DOHH2 (cell line): ENCODE results near the gene GOLPH3.
A peak's percentile ranks its signal among the peaks of the same experiment; 100 is the strongest.

Experiments used
- H3F3A ChIP-seq: fragments of 200-600 bp; sonication (generic), shearing (Covaris generic); 2 replicates; pipeline ENCODE4 v1.6.0; 2016; ENCODE audit warnings: antibody characterized with exemption, mild to moderate bottlenecking; ENCODE audit not compliant: control insufficient read depth, insufficient read depth
- H3K27ac ChIP-seq: fragments of 200-600 bp; sonication (generic); 2 replicates; pipeline ENCODE4 v1.5.1; 2014; ENCODE audit warnings: low read depth, mild to moderate bottlenecking, low read length, moderate library complexity
- H3K27me3 ChIP-seq: fragments of 200-600 bp; sonication (generic); 2 replicates; pipeline ENCODE4 v1.6.1; 2014; ENCODE audit warnings: mild to moderate bottlenecking, low read length, mixed read lengths; ENCODE audit not compliant: control insufficient read depth
- H3K36me3 ChIP-seq: fragments of 200-600 bp; sonication (generic); 2 replicates; pipeline ENCODE4 v1.6.1; 2014; ENCODE audit warnings: mild to moderate bottlenecking, low read length, moderate library complexity, mixed read lengths; ENCODE audit not compliant: control insufficient read depth
- H3K4me1 ChIP-seq: fragments of 200-600 bp; sonication (generic); 2 replicates; pipeline ENCODE4 v1.6.1; 2014; ENCODE audit warnings: mild to moderate bottlenecking, low read length, mixed read lengths; ENCODE audit not compliant: control insufficient read depth
- H3K4me2 ChIP-seq: fragments of 200-600 bp; sonication (generic); 2 replicates; pipeline ENCODE4 v1.6.0; 2014; ENCODE audit warnings: mild to moderate bottlenecking, low read length, moderate library complexity
- H3K4me3 ChIP-seq: fragments of 200-600 bp; sonication (generic); 2 replicates; pipeline ENCODE4 v1.5.1; 2014; ENCODE audit warnings: mild to moderate bottlenecking, low read length, mixed read lengths
- H3K79me2 ChIP-seq: fragments of 200-600 bp; sonication (generic); 2 replicates; pipeline ENCODE4 v1.6.1; 2014; ENCODE audit warnings: mild to moderate bottlenecking, low read length, mixed read lengths; ENCODE audit not compliant: control insufficient read depth
- H3K9me2 ChIP-seq: fragments of 200-600 bp; sonication (generic); replicated peaks from 2 replicates; pipeline ENCODE4 v1.6.1; 2014; ENCODE audit warnings: mild to moderate bottlenecking, low read length, mixed read lengths; ENCODE audit not compliant: control insufficient read depth
- H3K9me3 ChIP-seq: fragments of 200-600 bp; sonication (generic); 2 replicates; pipeline ENCODE4 v1.6.1; 2014; ENCODE audit warnings: antibody characterized with exemption, low read length, mixed read lengths; ENCODE audit not compliant: control insufficient read depth, insufficient read depth
- H4K20me1 ChIP-seq: fragments of 200-600 bp; sonication (generic); 2 replicates; pipeline ENCODE4 v1.6.0; 2014; ENCODE audit warnings: low read depth, mild to moderate bottlenecking, antibody characterized with exemption, low read length, moderate library complexity; ENCODE audit not compliant: control insufficient read depth, insufficient read depth
- CTCF ChIP-seq: fragments of 200-600 bp; sonication (generic); IDR thresholded peaks from one replicate; pipeline ENCODE4 v1.5.1; 2014; ENCODE audit warnings: antibody characterized with exemption, mild to moderate bottlenecking, low read depth, low read length; ENCODE audit not compliant: poor library complexity, severe bottlenecking
- EZH2phosphoT487 ChIP-seq: fragments of 200-600 bp; sonication (generic); IDR thresholded peaks from 2 replicates; pipeline ENCODE4 v1.6.1; 2017; ENCODE audit warnings: borderline replicate concordance, mild to moderate bottlenecking, antibody characterized with exemption, low read length, moderate library complexity, mixed read lengths

GOLPH3 gene

GRCh38 chr5:32092938-32093812 is 80.9 kb downstream of the GOLPH3 start:
- Histone ChIP-seq H3K27me3 (no peaks in the 10 kb centered on the region), H3K27ac (no peak overlapping the region), H4K20me1 (no peaks in the 10 kb centered on the region), H3K9me2 (no peaks in the 10 kb centered on the region), H3K4me3 (no peak overlapping the region), H3K36me3 (peaks cover 15% of the 10 kb centered on the region), H3K79me2 (no peaks in the 10 kb centered on the region), H3K4me2 (no peak overlapping the region), H3F3A (peaks cover 6% of the 10 kb centered on the region), H3K4me1 (no peaks in the 10 kb centered on the region), H3K9me3 (no peaks in the 10 kb centered on the region)
- TF ChIP-seq EZH2phosphoT487 (no peak), CTCF (peak; percentile 90)

- Histone ChIP-seq H3K4me2 (no peak overlapping the region), H3K9me2 (no peaks in the 10 kb centered on the region), H4K20me1 (no peaks in the 10 kb centered on the region), H3K27me3 (no peaks in the 10 kb centered on the region), H3K4me3 (no peak overlapping the region), H3K27ac (no peak overlapping the region), H3K9me3 (no peaks in the 10 kb centered on the region), H3K4me1 (no peaks in the 10 kb centered on the region), H3K79me2 (no peaks in the 10 kb centered on the region), H3K36me3 (peaks cover 14% of the 10 kb centered on the region), H3F3A (peaks cover 6% of the 10 kb centered on the region)
- TF ChIP-seq CTCF: no peak
- TF ChIP-seq EZH2phosphoT487: no peak
Measured at GRCh38 chr5:32090755-32091128, 83.4 kb downstream of the GOLPH3 start.

GRCh38 chr5:32090026-32090754 is 83.9 kb downstream of the GOLPH3 start:
- no peaks in the 10 kb centered on the region for H3K27me3 ChIP-seq
- no peak for TF ChIP-seq EZH2phosphoT487
- no peak for TF ChIP-seq CTCF
- no peaks in the 10 kb centered on the region for H3K4me1 ChIP-seq
- H3K9me2 ChIP-seq: no peaks in the 10 kb centered on the region
- no peaks in the 10 kb centered on the region for H3K9me3 ChIP-seq
- H3K79me2 ChIP-seq: no peaks in the 10 kb centered on the region
- no peak overlapping the region for H3K27ac ChIP-seq
- no peak overlapping the region for H3K4me2 ChIP-seq
- H3K4me3 ChIP-seq: no peak overlapping the region
- peaks cover 14% of the 10 kb centered on the region for H3K36me3 ChIP-seq
- H3F3A ChIP-seq: peaks cover 6% of the 10 kb centered on the region
- H4K20me1 ChIP-seq: no peaks in the 10 kb centered on the region
